H1 (cell line): ENCODE data around the gene PTPA. TPM values are rescaled to one million over a fixed set of nuclear protein-coding genes. Genes with fewer than 3 reads are reported as not detected.

ENCODE experiments used
- CTCF ChIA-PET: fragments of 300-600 bp; sonication (Branson Sonifier 250); formaldehyde crosslinking; loops from one replicate; lab custom pipeline; 2021; ENCODE audit not compliant: partially characterized antibody; lab: Charles Lee
- POLR2A ChIA-PET: fragments of 300-600 bp; sonication (Branson Sonifier 250); formaldehyde crosslinking; loops from one replicate; lab custom pipeline; 2021; ENCODE audit warnings: inconsistent platforms; ENCODE audit not compliant: partially characterized antibody; lab: Charles Lee
- DNase-seq, 2 experiments: peaks; one replicate each; pipeline versions ENCODE4 v3.0.0 to v3.0.0-alpha.2; 2010 to 2022; ENCODE audit warnings: low spot score in 2 of 2, low read depth in 1 of 2, mixed read lengths in 1 of 2
- FAIRE-seq: peaks from 2 replicates; lab custom pipeline; 2011; peaks lifted over from hg19 to GRCh38; lab: Jason Lieb, UNC
- H2AFZ ChIP-seq: 2 replicates; pipeline ENCODE4 v1.8.1; 2012; ENCODE audit warnings: low read length, inconsistent platforms
- H2AK5ac ChIP-seq: 2 replicates; pipeline ENCODE4 v1.6.1; 2013; ENCODE audit warnings: low read depth, low read length
- H2BK120ac ChIP-seq: replicated peaks from 2 replicates; pipeline ENCODE3; 2013; ENCODE audit warnings: low read depth, low read length, inconsistent platforms
- H2BK12ac ChIP-seq: 2 replicates; pipeline ENCODE4 v1.6.1; 2013; ENCODE audit warnings: low read depth, low read length
- H2BK15ac ChIP-seq: 2 replicates; pipeline ENCODE4 v1.6.1; 2013; ENCODE audit warnings: low read length
- H2BK20ac ChIP-seq: 2 replicates; pipeline ENCODE4 v1.6.1; 2013; ENCODE audit warnings: low read length
- H2BK5ac ChIP-seq: 2 replicates; pipeline ENCODE4 v1.6.1; 2013; ENCODE audit warnings: low read depth, low read length
- H3K14ac ChIP-seq: 2 replicates; pipeline ENCODE4 v1.6.1; 2013; ENCODE audit warnings: inconsistent platforms; ENCODE audit not compliant: insufficient read length
- H3K18ac ChIP-seq: 2 replicates; pipeline ENCODE4 v1.6.1; 2013; ENCODE audit warnings: low read length; ENCODE audit errors: extremely low read depth
- H3K23ac ChIP-seq: 2 replicates; pipeline ENCODE4 v1.6.1; 2013; ENCODE audit warnings: inconsistent platforms; ENCODE audit not compliant: insufficient read length
- H3K23me2 ChIP-seq: 2 replicates; pipeline ENCODE4 v1.6.1; 2013; ENCODE audit warnings: low read depth, low read length
- H3K27ac ChIP-seq: 2 replicates; pipeline ENCODE4 v1.6.1; 2011; ENCODE audit warnings: low read depth, low read length, inconsistent platforms
- H3K27me3 ChIP-seq, 4 experiments: replicated peaks in 1 of 4; 1 replicate in 1 of 4; 2 replicates in 3 of 4; pipeline versions ENCODE4 v1.6.1 to v1.8.1; 2011 to 2013; ENCODE audit warnings: low read length in 3 of 4, mild to moderate bottlenecking in 3 of 4, inconsistent platforms in 2 of 4, mixed read lengths in 2 of 4, moderate library complexity in 1 of 4; ENCODE audit not compliant: control insufficient read depth in 3 of 4, insufficient read depth in 3 of 4; ENCODE audit errors: extremely low read depth in 1 of 4
- H3K36me3 ChIP-seq, 4 experiments: 2 replicates each; pipeline versions ENCODE4 v1.6.1 to v1.8.1; 2011 to 2013; ENCODE audit warnings: mild to moderate bottlenecking in 4 of 4, low read length in 3 of 4, moderate library complexity in 2 of 4, control low read depth in 1 of 4, inconsistent platforms in 1 of 4; ENCODE audit not compliant: insufficient read depth in 4 of 4, control insufficient read depth in 2 of 4
- H3K4ac ChIP-seq: replicated peaks from 2 replicates; pipeline ENCODE3; 2013; ENCODE audit warnings: low read length, low read depth, mixed read lengths, inconsistent platforms; ENCODE audit not compliant: insufficient read length
- H3K4me1 ChIP-seq, 4 experiments: replicated peaks in 1 of 4; 1 replicate in 1 of 4; 2 replicates in 3 of 4; pipeline versions ENCODE4 v1.6.1 to v1.8.1; 2011 to 2013; ENCODE audit warnings: low read length in 3 of 4, inconsistent platforms in 2 of 4, mixed read lengths in 1 of 4; ENCODE audit not compliant: insufficient read depth in 4 of 4, control insufficient read depth in 3 of 4
- H3K4me2 ChIP-seq, 2 experiments: 2 replicates each; pipeline versions ENCODE4 v1.6.1 to v1.8.1; 2011 to 2013; ENCODE audit warnings: low read depth in 2 of 2, low read length in 2 of 2, control low read depth in 1 of 2, inconsistent platforms in 1 of 2, mild to moderate bottlenecking in 1 of 2; ENCODE audit not compliant: insufficient read depth in 1 of 2
- H3K4me3 ChIP-seq, 4 experiments: fragments of 200-600, 300-600 bp in 1 of 4; sonication (generic), shearing (Covaris generic), sonication (Bioruptor Twin) in 1 of 4; 2 replicates each; pipeline versions ENCODE4 v1.5.1 to v1.8.1; 2011 to 2016; ENCODE audit warnings: low read length in 4 of 4, low read depth in 3 of 4, control low read depth in 2 of 4, inconsistent platforms in 2 of 4, mild to moderate bottlenecking in 2 of 4, mixed read lengths in 1 of 4, moderate library complexity in 1 of 4; ENCODE audit not compliant: insufficient read depth in 2 of 4; ENCODE audit errors: extremely low read depth in 1 of 4
- H3K56ac ChIP-seq: replicated peaks from 2 replicates; pipeline ENCODE3; 2013; ENCODE audit warnings: low read depth, mild to moderate bottlenecking, mixed read lengths, low read length, inconsistent platforms; ENCODE audit not compliant: insufficient read length
- H3K79me1 ChIP-seq: 2 replicates; pipeline ENCODE4 v1.6.1; 2013; ENCODE audit warnings: low read depth, low read length, control low read depth
- H3K79me2 ChIP-seq, 2 experiments: 2 replicates each; pipeline versions ENCODE4 v1.6.1 to v1.8.1; 2012 to 2013; ENCODE audit warnings: low read length in 2 of 2, mild to moderate bottlenecking in 2 of 2, inconsistent platforms in 1 of 2; ENCODE audit not compliant: insufficient read depth in 2 of 2, control insufficient read depth in 1 of 2
- H3K9ac ChIP-seq, 4 experiments: replicated peaks in 1 of 4; 1 replicate in 1 of 4; 2 replicates in 3 of 4; pipeline versions ENCODE4 v1.6.1 to v1.8.1; 2011 to 2013; ENCODE audit warnings: low read depth in 3 of 4, low read length in 3 of 4, control low read depth in 2 of 4, mild to moderate bottlenecking in 2 of 4, moderate library complexity in 2 of 4, inconsistent platforms in 1 of 4; ENCODE audit errors: extremely low read depth in 1 of 4
- H3K9me3 ChIP-seq, 2 experiments: 2 replicates each; pipeline versions ENCODE4 v1.6.1 to v1.8.1; 2012 to 2013; ENCODE audit warnings: mild to moderate bottlenecking in 2 of 2, moderate library complexity in 2 of 2, control low read depth in 1 of 2, inconsistent platforms in 1 of 2, low read depth in 1 of 2, low read length in 1 of 2, mixed read lengths in 1 of 2; ENCODE audit not compliant: insufficient read depth in 2 of 2
- H4K20me1 ChIP-seq, 2 experiments: replicated peaks in 1 of 2; 2 replicates each; pipeline versions ENCODE3 to v1.8.1; 2011 to 2013; ENCODE audit warnings: inconsistent platforms in 2 of 2, low read length in 2 of 2, mild to moderate bottlenecking in 1 of 2; ENCODE audit not compliant: insufficient read depth in 2 of 2, control insufficient read depth in 1 of 2
- H4K5ac ChIP-seq: 2 replicates; pipeline ENCODE4 v1.6.1; 2013; ENCODE audit warnings: low read length, low read depth, mixed read lengths, inconsistent platforms; ENCODE audit not compliant: insufficient read length
- H4K8ac ChIP-seq: 2 replicates; pipeline ENCODE4 v1.8.0; 2013; ENCODE audit warnings: mild to moderate bottlenecking, moderate library complexity, low read length, inconsistent platforms; ENCODE audit not compliant: insufficient read depth; ENCODE audit errors: extremely low read depth
- H4K91ac ChIP-seq: replicated peaks from 2 replicates; pipeline ENCODE3; 2013; ENCODE audit warnings: low read length, mixed read lengths, inconsistent platforms; ENCODE audit not compliant: insufficient read length
- BRCA1 ChIP-seq: IDR thresholded peaks from 2 replicates; pipeline ENCODE4 v1.6.1; 2012; ENCODE audit warnings: low read depth, low read length, improper control_type of control experiment
- CBX8 ChIP-seq: fragments of 300-800, 300-1000 bp; sonication (generic); IDR thresholded peaks from 2 replicates; pipeline ENCODE4 v1.7.1; 2016; ENCODE audit warnings: low read depth, low read length, borderline replicate concordance
- KDM5A ChIP-seq: fragments of 200-600 bp; IDR thresholded peaks from 2 replicates; pipeline ENCODE4 v1.7.1; 2012; ENCODE audit warnings: mild to moderate bottlenecking, low read length, inconsistent platforms, mixed read lengths
- NRF1 ChIP-seq: IDR thresholded peaks from 2 replicates; pipeline ENCODE4 v1.6.1; 2011; ENCODE audit warnings: mild to moderate bottlenecking, low read depth, low read length, improper control_type of control experiment
- RAD21 ChIP-seq, 2 experiments: IDR thresholded peaks in 1 of 2; conservative IDR thresholded peaks in 1 of 2; 2 replicates each; pipeline ENCODE4 v1.6.1; 2011; ENCODE audit warnings: low read depth in 2 of 2, low read length in 2 of 2, improper control_type of control experiment in 1 of 2, inconsistent platforms in 1 of 2, mild to moderate bottlenecking in 1 of 2, moderate library complexity in 1 of 2
- SIN3A ChIP-seq, 2 experiments: IDR thresholded peaks in 1 of 2; conservative IDR thresholded peaks in 1 of 2; 2 replicates each; pipeline ENCODE4 v1.6.1; 2011 to 2012; ENCODE audit warnings: low read length in 2 of 2, improper control_type of control experiment in 1 of 2, low read depth in 1 of 2, mild to moderate bottlenecking in 1 of 2
- WGBS, 2 experiments: shearing (Covaris generic) in 1 of 2; methylation state at CpG; one replicate each; pipeline versions ENCODE4 v1.1.6 to v1.1.7; 2013 to 2015; ENCODE audit warnings: low lambda C conversion rate in 2 of 2, mixed read lengths in 2 of 2, inconsistent platforms in 1 of 2, low coverage in 1 of 2, missing lambda C conversion rate in 1 of 2; ENCODE audit not compliant: insufficient replicate concordance in 2 of 2, insufficient coverage in 1 of 2, insufficient read length in 1 of 2; ENCODE audit errors: extremely low coverage in 1 of 2, missing lambda C conversion rate in 1 of 2; 5-methylcytosine and 5-hydroxymethylcytosine counted together
- polyA plus RNA-seq, 7 experiments: library from polyadenylated mRNA; depleted of rRNA in 3 of 7; stranded (reverse) in 5 of 7; unstranded in 2 of 7; fragments of >200 nt in 5 of 7; fragments of 200-250 nt in 2 of 7; gene quantifications; 1 replicate in 5 of 7; 2 replicates in 1 of 7; 4 replicates in 1 of 7; pipeline versions ENCODE4 v1.2.1 to v1.2.3, GENCODE V29; 2011 to 2013; ENCODE audit warnings: missing spikeins in 2 of 7, mixed read lengths in 2 of 7
- total RNA-seq: library from RNA; stranded (reverse); fragmentation: NEBNext Ultra II Directional; extraction: Animal tissue kit (Norgen Biotek cat#: 25700); gene quantifications from 2 replicates; pipeline ENCODE4 v1.2.1, GENCODE V29; 2021

Gene PTPA
- total and polyA plus RNA-seq, 2 of the 8 experiments (the other 6 are each of a cell fraction or from before 2014, with no cell fraction given) = 114 to 145 TPM

GRCh38 chr9:129102791-129103594, 8.2 kb upstream of the PTPA start:
- Histone ChIP-seq H4K5ac (no peak overlapping the region), H3K14ac (no peak overlapping the region), H3K4me1 (peaks cover 0 to 5% (median 1%) of the 10 kb centered on the region in 4 experiments; a peak in 2 of 7 replicates), H3K27me3 (peaks cover 0 to 6% (median 4%) of the 10 kb centered on the region in 4 experiments; a peak in 4 of 7 replicates), H2BK15ac (no peak overlapping the region), H2BK20ac (no peak overlapping the region), H3K9ac (no peak overlapping the region), H4K20me1 (no peaks in the 10 kb centered on the region), H3K9me3 (no peaks in the 10 kb centered on the region), H3K56ac (no peak overlapping the region), H3K23me2 (no peaks in the 10 kb centered on the region), H2BK12ac (no peak overlapping the region), H3K4ac (no peak overlapping the region), H3K18ac (no peak overlapping the region), H2AK5ac (no peak overlapping the region), H3K79me1 (no peaks in the 10 kb centered on the region), H3K23ac (no peak overlapping the region), H2AFZ (no peak overlapping the region), H2BK5ac (no peak overlapping the region), H3K36me3 (no peaks in the 10 kb centered on the region), H3K4me2 (no peak overlapping the region), H3K27ac (no peak overlapping the region), H2BK120ac (no peak overlapping the region), H4K91ac (no peak overlapping the region), H4K8ac (no peak overlapping the region), H3K79me2 (no peaks in the 10 kb centered on the region), H3K4me3 (no peak overlapping the region)
- CTCF ChIA-PET = interaction anchor here (0.8 to 2.0 kb wide), 9 partner anchors 9 to 511 kb away, joined by 3 to 12 read pairs (median 5); no protein-coding TSS in a partner anchor
- WGBS, 2 experiments = 64% methylated on average over 14 of the region's 14 CpGs; no CpG with 5 or more reads in 1 of the 2 experiments
- FAIRE-seq = no peak
- POLR2A ChIA-PET = interaction anchor here (0.6 to 1.0 kb wide), 2 partner anchors 11 to 64 kb away, joined by 3 read pairs; no protein-coding TSS in a partner anchor
- peak in 1 of 2 experiments; percentile 73 for DNase-seq
- no peak for TF ChIP-seq KDM5A
- TF ChIP-seq RAD21 (IDR thresholded peaks at IDR 0.05 in 1 of 2, conservative IDR thresholded peaks at IDR 0.05 in 1 of 2; ENCODE audit: low read depth in 2 of 2, low read length in 2 of 2) = peak; percentile 2 to 35; a peak in 2 of 4 replicates
- TF ChIP-seq SIN3A (conservative IDR thresholded peaks at IDR 0.05 in 1 of 2, IDR thresholded peaks at IDR 0.05 in 1 of 2; ENCODE audit: low read depth in 1 of 2, low read length in 2 of 2) = no peak
- TF ChIP-seq NRF1 = no peak
- TF ChIP-seq BRCA1 = no peak
- no peak for TF ChIP-seq CBX8
